Osteoblast (primary cell): ENCODE data around the gene MATN1. TPM values are rescaled to one million over a fixed set of nuclear protein-coding genes. Genes with fewer than 3 reads are reported as not detected.

Source experiments
- DNase-seq: peaks from one replicate; pipeline ENCODE4 v3.0.0; 2011; ENCODE audit warnings: low spot score, mixed read lengths; ENCODE audit not compliant: insufficient read length; ENCODE audit errors: missing footprints
- H2AFZ ChIP-seq: 2 replicates; pipeline ENCODE4 v1.6.0; 2011; ENCODE audit warnings: mild to moderate bottlenecking, low read length
- H3K27ac ChIP-seq: 2 replicates; pipeline ENCODE4 v1.5.1; 2011; ENCODE audit warnings: mild to moderate bottlenecking, low read depth, low read length, moderate library complexity
- H3K27me3 ChIP-seq: 2 replicates; pipeline ENCODE4 v1.6.0; 2012; ENCODE audit warnings: mild to moderate bottlenecking, control low read depth, inconsistent platforms, low read length, moderate library complexity; ENCODE audit not compliant: insufficient read depth
- H3K36me3 ChIP-seq: 2 replicates; pipeline ENCODE4 v1.5.1; 2011; ENCODE audit warnings: mild to moderate bottlenecking, low read length, control low read depth, moderate library complexity; ENCODE audit not compliant: insufficient read depth
- H3K4me1 ChIP-seq: 2 replicates; pipeline ENCODE4 v1.5.1; 2011; ENCODE audit warnings: mild to moderate bottlenecking, low read length, control low read depth, moderate library complexity; ENCODE audit not compliant: insufficient read depth
- H3K4me2 ChIP-seq: 2 replicates; pipeline ENCODE4 v1.6.0; 2011; ENCODE audit warnings: mild to moderate bottlenecking, low read length; ENCODE audit not compliant: insufficient read depth
- H3K4me3 ChIP-seq: fragments of 200-600 bp; sonication (generic); 3 replicates; pipeline ENCODE4 v1.5.1; 2012; ENCODE audit warnings: mild to moderate bottlenecking, low read length, inconsistent platforms; ENCODE audit not compliant: insufficient read depth
- H3K79me2 ChIP-seq: 2 replicates; pipeline ENCODE4 v1.6.0; 2012; ENCODE audit warnings: mild to moderate bottlenecking, low read length, control low read depth, inconsistent platforms; ENCODE audit not compliant: insufficient read depth
- H3K9me3 ChIP-seq: 2 replicates; pipeline ENCODE4 v1.5.1; 2011; ENCODE audit warnings: low read depth, low read length, control low read depth
- H4K20me1 ChIP-seq: 2 replicates; pipeline ENCODE4 v1.6.0; 2012; ENCODE audit warnings: mild to moderate bottlenecking, low read length, control low read depth; ENCODE audit not compliant: insufficient read depth
- CTCF ChIP-seq: IDR thresholded peaks from 2 replicates; pipeline ENCODE4 v1.5.1; 2011; ENCODE audit warnings: mild to moderate bottlenecking, low read depth, low read length, moderate library complexity; ENCODE audit errors: extremely low read depth
- total RNA-seq: library from RNA; depleted of rRNA; stranded (reverse); fragments of >200 nt; gene quantifications from 2 replicates; pipeline ENCODE4 v1.2.3, GENCODE V29; 2012

MATN1 gene
- total RNA-seq, 1 donor = not detected

DNA sequence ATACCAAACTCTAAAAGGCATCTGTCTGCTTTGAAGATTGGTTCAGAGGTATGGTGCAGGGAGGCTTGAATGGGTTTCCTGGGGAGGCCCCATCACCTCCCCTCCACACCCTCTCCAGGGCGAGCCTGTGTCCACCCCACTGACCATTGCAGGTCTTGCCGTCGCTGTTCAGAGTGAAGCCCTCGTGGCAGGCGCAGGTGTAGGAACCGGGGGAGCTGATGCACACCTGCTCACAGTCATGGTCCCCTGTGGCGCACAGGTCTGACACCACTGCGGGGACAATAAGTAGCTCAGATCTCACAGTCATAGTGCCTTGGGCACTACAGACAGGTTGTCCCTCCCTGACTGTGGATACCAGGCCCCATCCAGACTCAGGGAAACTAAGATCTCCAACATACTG, 6.7 kb downstream of the MATN1 start:
- H3K9me3 ChIP-seq = peaks cover 3% of the 10 kb centered on the region
- H3K4me2 ChIP-seq = no peak overlapping the region
- DNase-seq = peak; percentile 42
- H3K4me1 ChIP-seq = peaks cover 9% of the 10 kb centered on the region
- H3K4me3 ChIP-seq = no peak overlapping the region
- no peaks in the 10 kb centered on the region for H3K79me2 ChIP-seq
- H3K36me3 ChIP-seq = no peaks in the 10 kb centered on the region
- H3K27me3 ChIP-seq = peaks cover 14% of the 10 kb centered on the region
- peaks cover 13% of the 10 kb centered on the region for H4K20me1 ChIP-seq
- no peak overlapping the region for H2AFZ ChIP-seq
- TF ChIP-seq CTCF = no peak
- no peak overlapping the region for H3K27ac ChIP-seq

DNA sequence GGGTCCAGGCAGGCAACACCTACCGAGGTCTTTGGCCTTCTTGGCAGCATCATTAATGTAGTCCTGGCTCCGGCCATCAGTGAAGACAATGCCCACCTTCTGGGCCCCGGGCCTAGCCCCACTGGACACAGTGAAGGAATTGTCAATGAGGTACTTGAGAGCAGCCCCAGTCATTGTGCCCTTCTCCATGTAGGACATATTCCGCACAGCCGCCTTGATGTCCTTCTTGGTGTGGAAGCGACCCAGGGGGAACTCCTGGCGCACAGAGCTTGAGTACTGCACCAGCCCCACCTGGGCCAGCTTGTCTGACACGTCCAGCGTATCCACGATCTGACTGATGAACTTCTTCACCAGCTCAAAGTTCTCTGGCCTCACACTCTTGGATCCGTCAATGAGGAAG, 7.5 kb downstream of the MATN1 start:
- H3K4me1 ChIP-seq = peaks cover 9% of the 10 kb centered on the region
- H3K79me2 ChIP-seq = no peaks in the 10 kb centered on the region
- no peaks in the 10 kb centered on the region for H3K36me3 ChIP-seq
- H3K4me2 ChIP-seq = no peak overlapping the region
- no peak for DNase-seq
- H4K20me1 ChIP-seq = peaks cover 13% of the 10 kb centered on the region
- H2AFZ ChIP-seq = no peak overlapping the region
- H3K4me3 ChIP-seq = no peak overlapping the region
- peaks cover 21% of the 10 kb centered on the region for H3K27me3 ChIP-seq
- TF ChIP-seq CTCF = no peak
- no peak overlapping the region for H3K27ac ChIP-seq
- peaks cover 3% of the 10 kb centered on the region for H3K9me3 ChIP-seq

DNA sequence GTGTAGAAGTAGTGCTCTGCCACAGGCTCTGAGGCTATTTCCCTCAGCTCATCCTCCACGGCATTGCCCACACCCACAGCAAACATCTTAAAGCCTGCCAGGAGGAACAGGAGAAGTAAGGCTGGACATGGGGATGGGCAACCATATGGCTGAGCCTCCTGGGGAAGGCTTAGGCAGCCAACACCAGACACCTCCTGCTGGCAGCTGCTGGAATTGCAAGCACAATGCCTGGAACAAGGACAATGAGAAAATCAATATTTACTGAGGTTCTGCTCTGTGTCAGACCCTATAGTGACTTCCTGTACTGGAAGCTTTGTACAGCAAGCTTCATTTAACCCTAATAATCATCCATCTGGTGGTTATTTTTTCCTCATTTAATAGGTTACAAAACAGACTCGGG, 8.2 kb downstream of the MATN1 start:
- TF ChIP-seq CTCF = peak; percentile 43
- Histone ChIP-seq H3K79me2 (no peaks in the 10 kb centered on the region), H3K4me1 (peaks cover 9% of the 10 kb centered on the region), H3K4me3 (no peak overlapping the region), H4K20me1 (peaks cover 9% of the 10 kb centered on the region), H3K4me2 (no peak overlapping the region), H2AFZ (no peak overlapping the region), H3K36me3 (no peaks in the 10 kb centered on the region), H3K9me3 (peaks cover 3% of the 10 kb centered on the region), H3K27me3 (peaks cover 24% of the 10 kb centered on the region), H3K27ac (no peak overlapping the region)
- DNase-seq = peak; percentile 46

- Histone ChIP-seq H3K27ac (no peak overlapping the region), H3K36me3 (no peaks in the 10 kb centered on the region), H3K4me1 (peaks cover 9% of the 10 kb centered on the region), H4K20me1 (peaks cover 4% of the 10 kb centered on the region), H3K4me2 (no peak overlapping the region), H3K9me3 (peaks cover 3% of the 10 kb centered on the region), H2AFZ (no peak overlapping the region), H3K4me3 (no peak overlapping the region), H3K27me3 (peaks cover 24% of the 10 kb centered on the region), H3K79me2 (no peaks in the 10 kb centered on the region)
- DNase-seq = peak; percentile 29
- TF ChIP-seq CTCF = no peak
These were observed 8.8 kb downstream of the MATN1 start for GRCh38 chr1:30714536-30715090.
